Stimulated activated CD4-positive, alpha-beta T cell treated with anti-CD3 and anti-CD28 coated beads, TNF-alpha, amount 100 ng/mL, for 24 hours (primary cell): ENCODE data around the gene IL36A.

Experiments used
- DNase-seq, 3 experiments: peaks; one replicate each; pipeline ENCODE4 v3.0.0-alpha.2; 2020; ENCODE audit warnings: low read depth in 3 of 3

IL36A gene

DNA sequence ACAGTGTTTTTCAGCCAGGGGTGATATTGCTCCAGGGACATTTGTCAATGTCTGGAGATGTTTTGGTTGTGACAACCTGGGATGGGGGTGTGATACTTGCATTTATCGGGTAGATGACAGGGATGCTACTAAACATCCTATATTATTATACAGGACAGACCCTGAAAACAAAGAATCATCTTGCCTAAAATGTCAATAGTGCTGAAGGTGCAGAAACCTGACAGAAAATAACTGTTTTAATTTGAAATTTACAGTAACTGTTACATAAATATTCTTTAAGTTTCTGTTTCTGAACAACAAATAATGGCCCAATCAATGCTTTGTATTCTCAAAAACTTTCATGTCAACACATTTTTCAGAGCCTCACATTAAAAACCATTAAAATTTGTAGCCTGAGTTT lies 2.0 kb downstream of the IL36A start:
- DNase-seq = no peak

DNA sequence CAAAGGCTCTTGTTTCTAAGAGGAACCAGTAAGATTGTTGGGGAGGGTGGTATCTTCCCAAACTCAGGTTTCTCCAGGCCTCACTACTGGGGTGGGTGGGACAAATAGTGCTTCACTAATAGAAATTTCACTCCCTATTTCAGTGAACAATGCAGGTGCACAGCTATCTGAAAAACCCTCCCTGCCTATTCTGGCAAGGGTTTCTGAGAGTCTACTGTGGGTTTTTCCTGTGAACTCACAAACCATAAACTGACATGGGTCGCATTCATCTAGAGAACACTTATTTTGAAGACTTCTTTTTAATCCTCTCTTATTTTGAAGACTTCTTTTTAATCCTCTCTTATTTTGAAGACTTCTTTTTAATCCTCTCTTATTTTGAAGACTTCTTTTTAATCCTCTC lies 4.4 kb downstream of the IL36A start:
- DNase-seq = no peak

DNA sequence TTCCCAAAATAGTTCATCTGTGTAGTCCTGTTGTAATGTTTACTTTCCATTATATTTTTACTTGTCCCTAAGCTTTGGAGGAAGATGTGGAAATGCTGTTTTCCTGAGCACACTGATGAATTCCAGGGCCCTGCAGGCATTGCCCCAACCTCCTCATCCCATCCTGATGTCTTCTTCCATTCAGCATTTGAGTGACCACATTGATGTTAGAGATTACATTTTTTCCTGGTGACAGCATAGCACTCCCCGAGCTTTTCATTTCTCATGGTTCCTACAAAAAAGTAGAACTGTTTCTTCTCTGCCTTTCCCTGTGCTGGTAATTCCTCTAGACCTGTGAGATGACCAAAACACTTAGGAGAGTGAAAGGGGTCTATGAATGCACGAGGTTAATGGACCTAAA lies 4.8 kb downstream of the IL36A start:
- DNase-seq = no peak

DNA sequence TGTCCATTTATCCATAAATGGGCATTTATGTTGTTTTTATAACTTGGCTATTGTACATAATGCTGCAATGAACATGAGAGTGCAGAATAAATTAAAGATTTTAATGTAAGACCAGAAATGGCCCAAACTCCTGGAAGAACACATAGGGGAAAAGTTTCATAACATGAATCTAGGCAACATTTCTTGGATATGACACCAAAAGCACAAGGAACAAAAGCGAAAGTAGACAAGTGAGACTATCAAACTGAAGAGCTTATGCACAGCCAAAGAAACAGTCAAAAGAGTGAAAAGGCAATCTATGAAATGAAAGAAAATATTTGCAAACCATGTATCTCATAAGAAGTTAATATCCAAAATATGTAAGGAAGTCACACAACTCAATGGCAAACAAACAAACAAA lies 5.8 kb downstream of the IL36A start:
- no peak for DNase-seq

DNA sequence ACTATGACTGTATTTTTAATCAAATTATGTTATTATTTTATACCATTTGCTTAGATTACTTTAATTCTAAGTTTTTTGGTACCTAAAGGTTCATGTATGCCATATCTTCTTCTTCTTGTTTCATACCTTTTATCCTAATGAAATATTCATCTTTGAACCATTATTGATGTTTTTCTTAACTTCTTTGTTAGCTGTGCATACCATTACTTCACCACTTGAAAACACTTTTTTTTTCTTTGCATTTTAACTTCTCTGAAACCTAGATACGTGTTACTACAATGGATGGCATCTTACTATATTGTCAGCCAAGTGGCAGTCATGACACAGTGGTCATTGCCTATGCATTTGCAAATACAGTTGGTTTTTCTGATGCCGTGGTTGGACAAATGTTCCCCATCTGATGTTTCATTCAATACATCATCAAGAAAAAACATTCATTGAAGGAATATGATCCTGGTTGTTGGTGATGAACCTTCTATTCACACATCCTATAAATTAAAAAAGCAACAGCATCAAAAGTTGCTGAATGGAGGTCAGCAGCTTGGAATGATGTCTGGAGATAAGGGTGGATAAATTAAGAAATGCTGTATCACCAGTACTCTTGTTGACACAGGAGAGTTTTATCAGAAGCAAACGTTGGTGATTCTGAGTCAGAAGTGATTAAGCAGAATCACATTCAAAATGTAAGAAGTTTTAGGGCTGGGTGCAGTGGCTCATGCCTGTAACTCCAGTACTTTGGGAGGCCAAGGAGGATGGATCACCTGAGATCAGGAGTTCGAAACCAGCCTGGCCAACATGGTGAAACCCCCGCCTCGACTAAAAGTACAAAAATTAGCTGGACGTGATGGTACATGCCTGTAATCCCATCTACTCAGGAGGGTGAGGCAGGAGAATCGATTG lies 7.4 kb downstream of the IL36A start:
- DNase-seq = no peak

DNA sequence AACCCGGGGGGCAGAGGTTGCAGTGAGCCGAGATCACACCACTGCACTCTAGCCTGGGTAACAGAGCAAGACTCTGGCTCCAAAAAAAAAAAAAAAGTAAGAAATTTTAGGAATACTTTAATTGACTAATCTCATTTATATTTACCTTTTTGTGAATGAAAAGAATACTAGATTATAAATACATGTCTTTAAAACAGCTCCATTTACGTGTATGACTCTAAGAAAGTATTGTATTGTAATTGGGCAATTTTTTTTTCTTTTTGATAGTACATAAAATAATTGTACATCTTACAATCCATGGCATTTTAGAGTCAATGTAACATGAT lies 8.0 kb downstream of the IL36A start:
- DNase-seq = no peak

DNA sequence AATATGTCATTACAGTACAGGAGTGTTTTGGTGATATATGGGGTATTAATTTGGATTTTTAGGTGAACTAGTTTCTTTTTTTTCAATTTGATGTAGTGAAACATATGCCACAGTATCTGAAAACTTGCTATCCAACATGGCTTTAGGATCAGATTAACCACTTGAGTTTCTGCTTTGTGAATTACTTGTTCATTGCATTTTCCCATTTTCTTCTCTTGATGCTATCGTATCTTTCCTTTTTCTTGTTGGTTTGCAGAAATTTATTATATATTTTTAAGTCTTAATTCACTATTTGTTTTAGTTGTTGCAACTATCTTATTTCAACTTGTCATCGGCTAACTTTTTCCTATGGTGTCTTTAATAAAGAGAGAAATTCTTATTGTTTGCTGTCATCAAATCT lies 8.8 kb downstream of the IL36A start:
- no peak for DNase-seq

DNA sequence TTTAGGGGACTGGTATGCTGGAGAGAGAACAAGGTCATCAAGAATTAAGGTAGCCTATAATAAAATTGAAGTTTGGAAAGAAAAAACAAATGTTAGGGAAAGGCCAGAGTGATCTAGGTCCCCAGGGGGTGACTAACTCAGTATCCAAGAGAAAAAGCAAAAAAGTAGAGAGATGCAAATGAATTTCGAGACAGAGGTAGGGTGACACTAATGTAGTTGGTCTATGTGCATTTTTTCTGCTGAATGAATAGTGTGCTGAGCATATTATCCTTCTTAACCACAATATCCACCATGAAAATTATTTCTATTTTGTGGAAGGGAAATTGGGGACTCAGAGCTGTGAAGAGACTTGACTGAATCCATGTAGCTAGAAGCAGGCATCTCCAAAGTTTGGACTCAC lies 9.8 kb downstream of the IL36A start:
- no peak for DNase-seq

DNA sequence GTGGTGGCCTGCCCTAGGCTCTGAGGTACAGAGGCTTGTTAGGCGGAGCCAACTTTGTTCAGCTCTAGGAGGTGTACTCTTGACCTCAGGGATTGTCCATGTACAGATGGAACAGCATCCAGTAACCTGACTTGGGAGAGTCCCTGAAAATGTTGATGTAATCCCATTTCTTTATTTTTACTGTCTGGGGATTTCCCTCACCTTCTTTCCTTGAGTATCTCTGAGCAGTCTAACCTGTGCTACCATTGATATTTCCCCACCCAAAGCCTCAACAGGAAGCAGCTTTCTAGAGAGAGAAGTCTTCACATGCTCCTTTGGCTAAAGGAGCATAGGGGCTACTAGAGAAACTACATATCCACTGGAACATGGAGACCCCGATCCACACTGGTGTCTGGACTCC lies 10.4 kb downstream of the IL36A start:
- no peak for DNase-seq

DNA sequence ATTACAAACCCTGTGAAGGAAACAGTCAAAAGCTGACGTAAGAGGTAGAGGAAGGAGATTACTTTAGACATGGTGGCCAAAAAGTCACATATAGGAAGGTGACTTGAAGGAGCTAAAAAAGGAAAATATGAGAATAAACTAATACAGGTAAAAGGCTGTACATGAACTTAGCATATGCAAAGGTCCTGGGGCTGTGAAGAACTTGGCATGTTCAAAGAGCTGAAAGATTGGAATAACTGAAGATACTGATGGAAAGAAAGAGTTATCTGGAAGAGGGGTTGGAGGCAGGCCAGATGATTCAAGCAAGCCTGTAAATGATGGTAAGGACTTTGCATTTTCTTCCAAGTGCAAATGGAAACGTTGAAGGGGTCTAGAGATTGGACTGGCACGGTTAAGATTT lies 13.2 kb downstream of the IL36A start:
- no peak for DNase-seq

DNA sequence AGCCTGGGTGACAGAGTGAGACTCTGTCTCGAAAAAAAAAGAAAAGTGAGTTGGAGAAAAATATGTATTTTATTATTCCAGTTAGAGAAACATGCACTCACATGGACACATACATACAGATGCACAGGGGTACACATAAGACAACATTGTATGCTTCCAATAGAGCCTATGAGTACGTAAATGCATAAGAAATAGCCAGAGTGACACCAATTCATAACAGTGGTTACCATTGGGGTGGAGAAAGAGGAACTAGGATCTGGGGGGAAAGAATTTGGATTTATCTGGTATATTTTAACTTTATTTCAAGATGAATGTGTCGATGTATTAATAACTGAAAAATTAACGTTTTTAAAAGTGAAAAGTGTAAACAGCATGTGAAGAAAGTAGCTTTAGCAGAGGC lies 16.1 kb downstream of the IL36A start:
- DNase-seq = no peak

DNA sequence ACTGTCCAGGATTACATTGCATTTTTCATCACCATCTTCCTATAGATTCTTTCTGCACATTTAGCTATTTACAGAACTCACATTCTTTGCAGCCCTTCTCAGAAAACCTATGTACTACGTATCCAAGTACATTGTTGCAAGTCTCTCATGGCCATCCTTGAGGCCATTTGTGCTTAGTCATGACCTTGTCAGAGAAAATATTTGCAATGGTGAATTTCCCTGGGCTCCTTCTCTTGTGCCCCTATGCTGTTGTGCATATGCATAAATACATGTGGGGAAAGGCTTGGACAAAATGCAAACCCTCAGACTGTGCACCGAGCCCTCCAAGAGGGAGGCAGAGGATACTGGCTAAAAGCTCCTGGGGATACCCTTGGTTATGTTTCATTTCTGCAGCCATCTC lies 19.5 kb downstream of the IL36A start:
- DNase-seq = no peak

DNA sequence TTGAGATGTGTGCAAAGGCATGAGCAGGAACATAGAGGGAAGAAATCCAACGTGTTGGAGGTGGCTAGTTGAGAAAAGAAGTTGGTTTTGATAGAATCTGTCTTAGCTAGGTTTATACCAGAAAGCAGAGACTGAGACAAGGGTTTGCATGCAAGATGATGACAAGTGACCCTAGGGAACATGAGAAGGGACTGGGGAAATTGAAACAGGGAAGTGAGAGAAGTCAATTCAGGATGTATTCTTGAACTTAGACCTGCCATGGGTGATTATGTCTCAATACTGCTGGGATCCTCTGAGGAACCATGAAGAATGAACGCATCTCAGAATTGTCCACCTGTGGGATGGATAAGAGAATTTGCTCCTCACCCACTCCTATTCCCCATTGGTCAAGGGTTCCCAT lies 20.5 kb downstream of the IL36A start:
- DNase-seq = no peak

DNA sequence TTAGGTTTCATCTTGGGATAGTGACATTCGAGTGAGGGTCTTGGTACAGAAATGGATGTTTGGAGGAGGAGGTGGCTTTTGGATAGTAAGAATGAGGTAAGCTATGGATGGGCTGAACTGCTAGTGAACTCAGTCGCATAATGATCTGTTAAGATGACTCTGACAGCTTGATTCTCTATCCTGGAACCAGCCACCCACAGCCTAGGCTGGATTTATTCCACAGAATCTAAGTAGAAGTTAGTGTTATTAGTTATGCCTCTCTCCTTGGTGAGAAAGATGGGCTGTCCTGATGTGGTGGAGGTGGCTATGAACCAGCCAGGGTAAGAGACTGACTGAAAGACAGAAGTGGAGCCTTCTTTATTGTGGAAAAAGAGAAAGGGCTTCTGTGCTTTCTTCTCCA lies 22.4 kb downstream of the IL36A start:
- DNase-seq = no peak

DNA sequence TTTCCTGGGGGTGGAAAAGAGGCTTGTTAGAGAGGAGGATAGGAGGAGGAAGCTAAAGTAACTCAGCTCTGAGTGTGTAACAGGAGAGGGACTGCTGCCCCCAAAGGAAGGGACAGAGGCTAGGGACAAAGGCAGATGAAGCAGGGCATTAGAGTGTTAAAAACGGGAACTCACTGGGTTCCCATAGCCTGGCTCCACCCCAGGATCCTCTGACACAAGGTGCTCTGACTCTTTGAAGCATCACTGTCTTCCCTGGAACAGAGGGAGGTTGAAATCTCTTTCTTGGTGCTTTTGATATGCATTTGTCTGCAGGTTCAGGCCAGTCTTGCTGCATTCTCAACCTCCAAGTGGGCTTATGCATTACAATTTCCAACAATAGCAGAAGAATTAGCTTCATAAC lies 22.9 kb downstream of the IL36A start:
- DNase-seq = no peak

DNA sequence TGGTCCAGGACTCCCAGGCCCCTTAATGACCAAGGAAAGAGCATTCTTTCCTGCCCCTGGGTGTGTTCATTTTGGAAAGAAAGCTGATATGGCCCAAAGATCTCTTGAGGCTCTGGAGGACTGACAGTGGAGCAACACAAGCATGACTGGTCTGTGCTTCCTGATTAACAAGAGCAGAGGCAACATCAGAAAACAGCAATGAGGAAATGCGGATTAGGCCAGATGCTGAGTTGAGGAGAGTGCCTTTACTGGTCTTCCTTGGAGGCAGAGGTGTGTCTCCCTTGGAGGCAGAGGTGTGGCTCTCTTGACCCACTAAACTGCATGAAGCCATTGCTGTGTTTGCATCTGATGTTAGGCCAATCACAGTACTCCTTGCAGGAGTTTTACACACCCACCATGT lies 27.5 kb downstream of the IL36A start:
- no peak for DNase-seq

DNA sequence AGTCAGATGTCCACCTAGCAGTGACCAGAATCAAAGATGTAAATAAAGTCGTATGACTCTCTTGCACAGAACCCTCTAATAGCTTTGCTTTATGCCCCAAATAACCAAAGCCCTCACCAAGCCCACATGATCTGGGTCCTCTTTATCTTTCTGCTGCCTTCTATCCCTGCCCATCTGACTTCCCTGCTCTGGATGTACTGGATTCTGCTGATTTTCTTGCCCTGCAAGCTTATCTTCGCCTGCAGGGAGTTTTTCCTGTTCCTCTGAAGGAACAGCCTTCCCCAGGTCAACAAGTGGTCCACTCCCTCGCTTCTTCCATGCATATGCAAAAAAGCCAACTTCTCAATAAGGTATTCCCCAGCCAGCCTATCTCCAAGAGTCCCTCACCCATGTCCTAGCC lies 28.8 kb downstream of the IL36A start:
- no peak for DNase-seq

DNA sequence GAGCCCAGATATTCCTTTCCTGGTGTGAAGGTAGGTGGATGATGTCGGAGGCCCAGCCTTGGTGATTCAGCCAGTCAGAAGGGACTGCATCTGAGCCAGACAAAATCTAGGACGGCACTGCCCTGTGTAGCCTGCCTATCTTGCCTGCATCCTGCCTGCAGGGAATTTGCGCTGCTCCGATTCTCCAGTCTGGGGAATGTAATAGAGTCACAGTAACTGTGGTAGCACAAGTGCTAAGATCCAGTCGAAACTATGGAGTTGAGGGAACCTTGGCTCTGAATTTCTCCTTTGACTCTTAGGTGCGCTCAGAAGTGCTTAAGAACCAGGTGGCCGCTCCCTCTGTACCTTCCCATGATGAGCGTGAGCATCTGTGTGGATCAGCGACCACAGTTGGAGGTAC lies 31.5 kb downstream of the IL36A start:
- no peak for DNase-seq

DNA sequence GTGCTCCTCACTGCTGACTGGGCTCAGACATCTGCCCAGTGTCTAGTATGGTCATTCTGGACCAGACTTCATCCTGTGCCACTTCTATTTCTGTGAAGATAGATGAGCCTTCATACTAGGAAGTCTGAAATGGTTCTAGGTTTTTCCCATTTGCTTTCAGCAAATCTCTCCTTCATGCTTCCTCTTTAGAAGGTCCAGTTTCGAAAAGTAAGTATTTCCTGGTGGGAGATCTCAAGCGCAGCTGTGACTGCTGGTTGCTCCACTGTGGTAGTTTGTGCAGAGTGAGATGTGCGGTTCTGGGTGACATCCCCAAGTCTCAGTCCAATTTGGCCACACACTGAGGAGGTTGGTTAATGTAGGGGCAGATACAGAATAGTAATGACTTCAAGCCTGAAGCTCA lies 33.0 kb downstream of the IL36A start:
- no peak for DNase-seq

DNA sequence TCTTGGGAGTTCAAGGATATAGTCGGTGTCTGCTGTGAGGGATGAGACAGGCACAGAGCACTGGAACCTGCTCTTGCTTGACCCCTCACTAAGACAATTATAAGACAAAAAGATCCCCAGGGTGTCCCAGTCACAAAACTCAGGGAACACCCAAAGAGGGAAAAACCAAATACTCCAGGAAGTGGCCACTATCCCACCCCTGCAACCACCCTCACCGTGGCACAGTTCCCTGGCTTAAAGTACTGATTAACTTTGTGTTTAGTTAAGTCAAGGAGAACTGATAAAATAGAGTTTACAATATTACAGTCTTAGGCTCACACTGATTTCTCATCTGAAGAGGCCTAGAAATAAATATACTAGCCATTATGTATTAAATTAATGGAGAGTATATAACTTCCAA lies 33.9 kb downstream of the IL36A start:
- no peak for DNase-seq

DNA sequence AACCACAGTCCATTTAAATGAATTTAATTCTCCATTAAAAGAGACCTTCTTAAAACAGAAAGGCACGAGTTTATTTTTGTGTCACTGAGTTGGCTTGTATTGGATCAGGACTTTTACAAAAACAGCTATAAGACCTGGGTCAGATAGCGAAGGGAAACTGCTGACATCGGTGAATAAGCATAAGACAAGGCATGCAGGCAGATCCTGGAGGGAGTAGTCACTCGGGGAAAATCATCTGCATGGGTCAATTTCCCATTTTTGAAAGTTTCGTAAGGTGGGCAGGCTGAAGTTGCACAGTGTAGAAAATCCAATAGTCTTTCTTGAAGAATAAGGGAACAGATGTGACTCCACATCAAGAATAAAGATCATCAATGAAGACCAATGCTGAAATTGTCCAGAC lies 34.5 kb downstream of the IL36A start:
- DNase-seq = no peak

DNA sequence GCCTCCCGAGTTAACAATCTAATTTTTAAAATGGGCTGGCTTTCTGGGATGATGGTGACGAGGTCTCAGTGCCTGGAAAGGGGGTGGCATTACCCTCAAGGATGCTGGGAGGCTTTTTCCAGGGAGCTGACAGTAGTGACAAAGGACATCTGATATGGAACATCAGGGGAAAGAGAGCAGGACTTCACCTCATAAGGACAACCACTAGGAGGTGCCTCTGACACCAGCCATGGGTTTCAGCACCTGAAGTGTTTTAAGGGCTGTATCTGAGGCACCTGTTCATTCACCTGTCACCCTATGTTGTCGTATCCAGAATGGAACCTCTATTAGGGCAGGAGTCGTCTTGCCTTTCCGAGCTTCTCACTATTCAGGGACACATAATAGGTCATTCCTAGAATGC lies 36.6 kb downstream of the IL36A start:
- no peak for DNase-seq

DNA sequence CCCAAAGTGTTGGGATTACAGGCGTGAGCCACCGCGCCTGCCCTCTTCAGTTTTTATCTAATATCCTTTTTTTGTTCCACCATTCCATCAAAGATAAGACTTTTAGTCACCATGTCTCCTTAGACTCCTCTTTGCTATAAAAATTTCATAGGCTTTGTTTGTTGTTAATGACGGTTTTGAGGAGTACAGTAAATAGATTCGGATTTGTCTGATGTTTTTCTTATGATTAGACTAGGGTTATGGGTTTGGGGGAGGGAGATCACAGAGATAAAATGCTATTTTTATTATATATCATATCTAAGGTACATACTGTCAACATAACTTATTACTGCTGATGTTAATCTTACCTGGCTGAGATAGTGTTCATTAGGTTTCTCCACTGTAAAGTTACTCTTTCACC lies 41.2 kb downstream of the IL36A start:
- no peak for DNase-seq
